ENCODE results near the gene FOXJ1. TPM values are rescaled to one million over a fixed set of nuclear protein-coding genes. Genes with fewer than 3 reads are reported as not detected.

FOXJ1 gene
- total RNA-seq, 1 experiment from 2014 or later, result 4.0 TPM

DNA sequence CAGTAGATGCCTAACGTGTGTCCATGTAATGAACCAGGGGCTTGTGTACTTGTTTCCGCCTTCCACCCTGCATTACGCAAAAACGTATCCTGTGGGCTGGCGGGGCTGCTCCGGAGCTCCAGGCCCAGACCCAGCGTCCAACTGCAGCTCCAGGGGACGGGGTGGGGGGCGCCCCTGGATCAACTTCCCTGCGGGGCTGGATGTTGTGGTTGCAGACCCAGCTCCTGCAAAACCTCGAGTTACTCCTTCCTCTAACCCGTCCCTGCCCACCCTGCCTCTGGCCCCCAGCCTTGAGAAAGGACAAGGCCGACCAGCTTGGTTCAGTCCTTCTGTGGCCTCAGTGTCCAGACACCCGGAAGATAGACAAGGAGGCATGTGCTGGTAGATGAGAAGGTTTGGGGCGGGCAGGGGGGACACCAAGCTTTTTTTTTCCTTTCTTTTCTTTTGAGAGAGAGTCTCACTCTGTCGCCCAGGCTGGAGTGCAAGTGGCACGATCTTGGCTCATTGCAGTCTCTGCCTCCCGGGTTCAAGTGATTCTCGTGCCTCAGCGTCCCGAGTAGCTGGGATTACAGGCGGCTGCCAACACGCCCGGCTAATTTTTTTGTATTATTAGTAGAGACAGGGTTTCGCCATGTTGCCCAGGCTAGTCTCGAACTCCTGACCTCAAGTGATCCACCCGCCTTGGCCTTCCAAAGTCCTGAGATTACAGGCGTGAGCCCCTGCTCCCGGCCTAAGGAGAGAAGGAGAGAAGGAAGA is 36.7 kb downstream of the FOXJ1 start:
- Histone ChIP-seq H3K14ac (ENCODE audit: insufficient read depth, low read length) (0 out of 2 replicates have a peak overlapping the region, but pooled peaks have one; percentile 93), H3K27me3 (ENCODE audit: insufficient read depth, low read length) (no peaks in the 10 kb centered on the region), H4K91ac (ENCODE audit: insufficient read length, low read depth, low read length) (no peak overlapping the region), H3K4ac (ENCODE audit: low read depth, low read length) (no peak overlapping the region), H3K79me1 (ENCODE audit: insufficient read depth, low read depth, low read length, poor library complexity, severe bottlenecking) (no peaks in the 10 kb centered on the region), H2BK15ac (ENCODE audit: low read depth, low read length) (no peak overlapping the region), H3T11ph (ENCODE audit: low read length) (no peak overlapping the region), H4K20me1 (ENCODE audit: control insufficient read depth, insufficient read depth, insufficient read length) (peaks cover 4% of the 10 kb centered on the region), H3K23ac (ENCODE audit: insufficient read length, low read depth, low read length) (no peak overlapping the region), H2AFZ (ENCODE audit: low read length) (no peak overlapping the region), H2BK120ac (ENCODE audit: low read depth, low read length, poor library complexity, severe bottlenecking) (no peak overlapping the region), H3K4me2 (ENCODE audit: insufficient read depth, insufficient read length, low read length) (peak overlapping the region; percentile 94), H2BK12ac (ENCODE audit: insufficient read length, low read depth, low read length) (no peak overlapping the region), H4K5ac (ENCODE audit: insufficient read length, low read depth, low read length) (peak overlapping the region; percentile 26), H3K9ac (ENCODE audit: extremely low read depth, insufficient read length, low read length) (no peak overlapping the region), H4K8ac (replicated peaks; ENCODE audit: insufficient read length, low read depth, low read length) (no peak overlapping the region), H3K23me2 (ENCODE audit: insufficient read length, low read depth, low read length, poor library complexity, severe bottlenecking) (peaks cover 11% of the 10 kb centered on the region), H2AK5ac (ENCODE audit: insufficient read length, low read length) (no peak overlapping the region), H3K27ac (ENCODE audit: insufficient read length, low read depth, low read length) (peak overlapping the region; percentile 42), H2BK5ac (ENCODE audit: insufficient read length, low read length) (no peak overlapping the region), H3K56ac (ENCODE audit: insufficient read length, low read depth, low read length) (no peak overlapping the region), H3K18ac (ENCODE audit: insufficient read length, low read depth, low read length) (peak overlapping the region; percentile 88), H2BK20ac (ENCODE audit: low read depth, low read length, poor library complexity, severe bottlenecking) (no peak overlapping the region), H3K79me2 (ENCODE audit: insufficient read depth, low read length) (no peaks in the 10 kb centered on the region), H3K4me1 (ENCODE audit: insufficient read depth, low read length) (peaks cover 6% of the 10 kb centered on the region), H3K9me3 (ENCODE audit: control insufficient read depth, low read depth, low read length) (no peaks in the 10 kb centered on the region)
- Mint-ChIP-seq H3K36me3 (ENCODE audit: insufficient read depth in 1 of 3, low read depth in 3 of 3) (peaks cover 19 to 29% (median 23%) of the 10 kb centered on the region in 3 experiments), H3K27ac (peak overlapping the region; percentile 98 to 99 (median 99); a peak in 4 of 7 replicates), H3K27me3 (ENCODE audit: low read depth) (no peaks in the 10 kb centered on the region; the same call in none of the 2 replicates), H3K9me3 (peaks cover 0 to 3% of the 10 kb centered on the region in 2 experiments; a peak in 1 of 5 replicates), H3K4me3 (peak overlapping the region; percentile 97 to 98), H3K4me1 (peaks cover 18 to 29% of the 10 kb centered on the region in 2 experiments)
- no peak for DNase-seq
- WGBS (ENCODE audit: extremely low coverage, insufficient read length, low lambda C conversion rate), result no CpG with 5 or more reads among the region's 29 CpGs
- TF ChIP-seq, protein P1, sequence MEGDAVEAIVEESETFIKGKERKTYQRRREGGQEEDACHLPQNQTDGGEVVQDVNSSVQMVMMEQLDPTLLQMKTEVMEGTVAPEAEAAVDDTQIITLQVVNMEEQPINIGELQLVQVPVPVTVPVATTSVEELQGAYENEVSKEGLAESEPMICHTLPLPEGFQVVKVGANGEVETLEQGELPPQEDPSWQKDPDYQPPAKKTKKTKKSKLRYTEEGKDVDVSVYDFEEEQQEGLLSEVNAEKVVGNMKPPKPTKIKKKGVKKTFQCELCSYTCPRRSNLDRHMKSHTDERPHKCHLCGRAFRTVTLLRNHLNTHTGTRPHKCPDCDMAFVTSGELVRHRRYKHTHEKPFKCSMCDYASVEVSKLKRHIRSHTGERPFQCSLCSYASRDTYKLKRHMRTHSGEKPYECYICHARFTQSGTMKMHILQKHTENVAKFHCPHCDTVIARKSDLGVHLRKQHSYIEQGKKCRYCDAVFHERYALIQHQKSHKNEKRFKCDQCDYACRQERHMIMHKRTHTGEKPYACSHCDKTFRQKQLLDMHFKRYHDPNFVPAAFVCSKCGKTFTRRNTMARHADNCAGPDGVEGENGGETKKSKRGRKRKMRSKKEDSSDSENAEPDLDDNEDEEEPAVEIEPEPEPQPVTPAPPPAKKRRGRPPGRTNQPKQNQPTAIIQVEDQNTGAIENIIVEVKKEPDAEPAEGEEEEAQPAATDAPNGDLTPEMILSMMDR (conservative IDR thresholded peaks at IDR 0.05), result no peak

All from H9 (cell line).